ENCODE measurements around the gene RFK. TPM values are rescaled to one million over a fixed set of nuclear protein-coding genes. Genes with fewer than 3 reads are reported as not detected.

Gene RFK
- total RNA-seq, 6 experiments from 2014 or later = 11.1 to 25.2 (median 19.7) TPM

- intact Hi-C loops (cut with DNase I) = no loop called here
- peaks cover 0 to 2% (median 0%) of the 10 kb centered on the region in 4 donors for H3K9me3 ChIP-seq
- TF ChIP-seq POLR2A (IDR thresholded peaks at IDR 0.05) (no peak), CTCF (IDR thresholded peaks at IDR 0.05) (no peak)
- H3K27me3 ChIP-seq = no peaks in the 10 kb centered on the region
- WGBS (ENCODE audit: insufficient coverage, low coverage, low lambda C conversion rate, missing lambda C conversion rate) = 100% methylated on average over 1 of the region's 1 CpG
- peaks cover 0 to 6% (median 0%) of the 10 kb centered on the region in 4 donors for H3K4me1 ChIP-seq
- no peak for DNase-seq
- no peak overlapping the region for H3K27ac ChIP-seq
- ATAC-seq = no peak
- no peaks in the 10 kb centered on the region for H3K36me3 ChIP-seq
- no peak overlapping the region for H3K4me3 ChIP-seq
These were observed 23.2 kb upstream of the RFK start for GRCh38 chr9:76417394-76417793.

GRCh38 chr9:76415731-76416130 lies 21.5 kb upstream of the RFK start:
- Histone ChIP-seq H3K27ac (peak overlapping the region in 1 of 3 donors; percentile 17), H3K4me3 (no peak overlapping the region), H3K4me1 (peaks cover 0 to 6% (median 0%) of the 10 kb centered on the region in 4 donors), H3K36me3 (no peaks in the 10 kb centered on the region), H3K9me3 (peaks cover 0 to 2% (median 0%) of the 10 kb centered on the region in 4 donors), H3K27me3 (no peaks in the 10 kb centered on the region)
- intact Hi-C loops (cut with DNase I) = no loop called here
- DNase-seq (no peak), ATAC-seq (peak in 3 of 4 donors; percentile 28 to 84 (median 57))
- TF ChIP-seq POLR2A (IDR thresholded peaks at IDR 0.05) (no peak), CTCF (IDR thresholded peaks at IDR 0.05) (no peak)

- no peaks in the 10 kb centered on the region for H3K27me3 ChIP-seq
- no peaks in the 10 kb centered on the region for H3K36me3 ChIP-seq
- DNase-seq (no peak), ATAC-seq (no peak)
- no peak overlapping the region for H3K4me3 ChIP-seq
- H3K27ac ChIP-seq = peak overlapping the region in 1 of 3 donors; percentile 17
- 100% methylated on average over 1 of the region's 2 CpGs for WGBS (ENCODE audit: insufficient coverage, low coverage, low lambda C conversion rate, missing lambda C conversion rate)
- peaks cover 0 to 6% (median 0%) of the 10 kb centered on the region in 4 donors for H3K4me1 ChIP-seq
- TF ChIP-seq POLR2A (IDR thresholded peaks at IDR 0.05) (no peak), CTCF (IDR thresholded peaks at IDR 0.05) (no peak)
- H3K9me3 ChIP-seq = peaks cover 0 to 2% (median 0%) of the 10 kb centered on the region in 4 donors
- intact Hi-C loops (cut with DNase I) = no loop called here
These were observed 20.9 kb upstream of the RFK start for GRCh38 chr9:76415154-76415553.

- ATAC-seq (no peak), DNase-seq (no peak)
- no peak for TF ChIP-seq POLR2A (IDR thresholded peaks at IDR 0.05)
- TF ChIP-seq CTCF (IDR thresholded peaks at IDR 0.05) = no peak
- H3K27me3 ChIP-seq = no peaks in the 10 kb centered on the region
- no peak overlapping the region for H3K4me3 ChIP-seq
- 77% methylated on average over 3 of the region's 4 CpGs for WGBS (ENCODE audit: insufficient coverage, low coverage, low lambda C conversion rate, missing lambda C conversion rate)
- H3K27ac ChIP-seq = no peak overlapping the region
- H3K9me3 ChIP-seq = peaks cover 0 to 2% (median 0%) of the 10 kb centered on the region in 4 donors
- H3K36me3 ChIP-seq = no peaks in the 10 kb centered on the region
- intact Hi-C loops (cut with DNase I) = no loop called here
- H3K4me1 ChIP-seq = peaks cover 0 to 6% (median 0%) of the 10 kb centered on the region in 4 donors
These were observed 20.4 kb upstream of the RFK start for GRCh38 chr9:76414661-76415060.

- no peak for TF ChIP-seq POLR2A (IDR thresholded peaks at IDR 0.05)
- TF ChIP-seq CTCF (IDR thresholded peaks at IDR 0.05) = no peak
- no peak overlapping the region for H3K4me3 ChIP-seq
- H3K27me3 ChIP-seq = no peaks in the 10 kb centered on the region
- peaks cover 0 to 6% (median 0%) of the 10 kb centered on the region in 4 donors for H3K4me1 ChIP-seq
- H3K36me3 ChIP-seq = no peaks in the 10 kb centered on the region
- H3K27ac ChIP-seq = no peak overlapping the region
- ATAC-seq (no peak), DNase-seq (no peak)
- intact Hi-C loops (cut with DNase I) = no loop called here
- H3K9me3 ChIP-seq = peaks cover 0 to 2% (median 0%) of the 10 kb centered on the region in 4 donors
These were observed 19.4 kb upstream of the RFK start for GRCh38 chr9:76413658-76414057.
